HG03039 (cell line): ENCODE results near the gene HES3.
"Not testable (repeated sequence)": the region's sequence is repeated elsewhere in the genome, so short reads cannot be mapped to it uniquely, and the experiment has no call there.

ENCODE experiments used
- ATAC-seq: cut with Tn5 transposase; IDR thresholded peaks from one replicate; pipeline ENCODE4 v1.9.1; 2021; ENCODE audit warnings: mild to moderate bottlenecking, moderate library complexity; ENCODE audit not compliant: unreplicated experiment

HES3 gene

DNA sequence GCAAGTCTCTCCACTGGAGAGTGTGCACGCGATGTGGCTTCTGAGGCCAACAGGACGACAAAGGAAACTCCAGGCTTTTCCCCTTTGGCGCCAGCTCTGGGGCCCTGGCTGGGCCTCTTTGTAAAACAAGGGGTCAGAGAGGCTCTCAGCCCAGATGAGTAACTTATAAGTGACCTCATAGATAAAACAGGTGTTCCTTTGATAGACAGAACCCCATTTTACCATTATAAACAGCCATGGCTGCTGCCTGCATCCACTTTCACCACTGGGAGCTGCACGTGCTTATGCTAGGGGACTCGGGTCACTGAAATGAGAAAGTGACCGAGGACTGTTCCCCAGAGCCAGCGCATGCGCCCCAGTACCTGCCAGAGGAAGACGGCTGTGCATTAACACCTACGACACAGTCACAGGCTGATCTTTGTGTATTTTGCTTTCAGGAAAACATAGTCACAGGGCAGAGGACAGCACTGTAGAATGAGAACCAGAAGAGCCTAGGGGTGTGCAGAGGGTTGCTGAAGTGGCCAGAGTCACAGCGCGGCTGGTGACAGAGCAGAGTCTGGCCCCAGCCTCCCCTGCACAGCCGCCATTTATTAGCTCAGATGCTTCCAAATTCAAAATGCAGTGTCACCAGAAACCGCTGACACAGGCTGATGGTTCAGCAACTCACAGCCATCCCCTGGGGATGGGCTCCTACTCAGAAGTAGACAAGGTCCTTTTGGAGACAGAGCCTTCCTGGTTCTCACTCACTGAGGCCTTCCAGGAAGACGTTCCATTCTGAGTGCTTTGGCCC lies 25.4 kb upstream of the HES3 start:
- no peak for ATAC-seq

DNA sequence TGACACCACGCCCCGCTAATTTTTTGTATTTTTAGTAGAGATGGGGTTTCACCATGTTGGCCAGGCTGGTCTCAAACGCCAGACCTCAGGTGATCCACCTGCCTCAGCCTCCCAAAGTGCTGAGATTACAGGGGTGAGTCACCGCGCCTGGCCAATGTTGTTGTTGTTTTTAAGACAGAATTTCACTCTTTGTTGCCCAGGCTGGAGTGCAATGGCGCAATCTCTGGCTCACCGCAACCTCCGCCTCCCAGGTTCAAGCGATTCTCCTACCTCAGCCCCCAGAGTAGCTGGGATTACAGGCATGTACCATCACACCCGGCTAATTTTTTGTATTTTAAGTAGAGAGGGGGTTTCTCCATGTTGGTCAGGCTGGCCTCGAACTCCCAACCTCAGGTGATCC lies 24.3 kb upstream of the HES3 start:
- not testable (repeated sequence) for ATAC-seq

DNA sequence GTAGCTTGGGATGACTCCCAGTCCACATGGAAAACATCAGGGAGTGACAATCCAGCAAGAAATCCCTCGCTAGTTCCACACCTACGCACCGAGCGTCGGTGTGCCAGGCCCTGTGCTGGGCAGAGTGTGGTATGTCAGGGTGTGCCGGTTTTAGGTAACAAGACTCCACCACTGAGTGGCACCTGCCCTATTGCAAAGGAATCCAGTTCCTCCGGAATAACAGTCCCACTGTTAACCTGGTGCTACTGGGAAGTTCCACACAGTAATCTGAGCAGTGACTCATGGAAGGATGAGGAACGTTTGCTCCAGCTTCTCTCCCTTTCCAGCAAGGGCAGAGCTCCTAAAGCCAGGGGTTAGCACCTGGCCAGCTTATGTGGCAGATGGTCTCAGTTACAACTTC lies 23.7 kb upstream of the HES3 start:
- ATAC-seq, result no peak

DNA sequence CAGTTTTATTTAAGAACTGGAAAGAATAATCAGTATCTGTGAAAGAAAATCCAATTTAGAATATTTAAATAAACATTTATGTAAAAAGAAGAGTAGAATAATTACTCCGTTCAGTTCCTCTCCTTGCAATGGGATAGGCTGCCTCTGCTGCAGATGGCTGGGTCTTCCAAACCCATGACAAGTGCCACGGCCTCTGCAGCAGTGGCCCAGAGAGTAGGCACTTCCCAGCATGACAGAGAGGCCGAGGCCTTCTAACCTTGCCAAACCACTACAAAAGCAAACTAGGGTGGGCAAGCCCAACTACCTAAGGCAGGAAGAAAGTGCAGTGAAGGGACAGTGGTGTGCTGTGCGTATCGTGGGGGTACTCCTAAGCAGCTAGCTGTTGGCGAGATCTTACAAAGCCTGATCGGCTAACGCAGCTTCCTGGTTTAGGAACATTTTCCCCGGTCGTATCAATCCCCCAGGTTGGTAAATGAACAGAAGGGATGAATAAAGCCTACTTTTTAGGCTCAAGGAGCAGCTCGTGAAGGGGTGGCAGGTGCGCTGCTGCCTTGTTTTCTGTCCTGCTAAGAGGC lies 22.7 kb upstream of the HES3 start:
- ATAC-seq, result no peak

DNA sequence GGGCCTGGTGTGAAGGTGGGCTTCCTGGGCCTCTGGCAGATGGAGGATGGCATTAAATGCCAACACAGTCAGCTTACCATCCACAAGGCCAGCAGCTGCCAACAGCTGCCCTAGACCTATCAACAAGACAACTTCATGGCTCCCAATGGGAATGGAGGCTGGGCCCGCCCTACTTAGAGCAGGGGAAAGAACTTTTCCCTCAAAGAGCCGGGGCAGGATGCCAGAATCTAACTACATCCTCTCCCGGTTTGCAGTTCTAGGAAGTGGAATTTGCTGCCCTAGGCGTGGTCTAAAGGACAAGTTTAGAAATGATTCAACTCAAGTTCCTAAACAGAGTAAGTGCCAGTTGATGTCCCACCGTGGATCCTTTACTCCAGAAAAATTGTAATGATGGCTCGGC lies 21.3 kb upstream of the HES3 start:
- no peak for ATAC-seq

DNA sequence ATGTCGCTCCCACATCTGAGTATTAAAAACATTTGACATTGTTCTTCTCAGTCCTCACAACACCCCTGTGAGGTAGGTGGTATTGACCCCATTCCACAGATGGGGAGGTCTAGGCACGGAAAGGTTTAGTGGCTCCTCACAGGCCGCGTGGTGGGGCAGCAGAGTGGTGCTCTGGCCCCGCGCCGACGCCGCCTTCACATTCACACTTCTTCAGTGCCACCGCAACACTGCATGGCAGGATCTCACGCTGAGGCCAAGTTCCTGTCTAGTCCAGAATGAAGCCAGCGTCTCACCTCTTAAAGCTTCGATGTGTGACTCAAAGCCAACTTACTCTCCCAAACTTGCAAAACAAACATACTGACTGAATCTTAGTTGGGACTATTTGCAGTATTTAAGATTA lies 20.4 kb upstream of the HES3 start:
- no peak for ATAC-seq

DNA sequence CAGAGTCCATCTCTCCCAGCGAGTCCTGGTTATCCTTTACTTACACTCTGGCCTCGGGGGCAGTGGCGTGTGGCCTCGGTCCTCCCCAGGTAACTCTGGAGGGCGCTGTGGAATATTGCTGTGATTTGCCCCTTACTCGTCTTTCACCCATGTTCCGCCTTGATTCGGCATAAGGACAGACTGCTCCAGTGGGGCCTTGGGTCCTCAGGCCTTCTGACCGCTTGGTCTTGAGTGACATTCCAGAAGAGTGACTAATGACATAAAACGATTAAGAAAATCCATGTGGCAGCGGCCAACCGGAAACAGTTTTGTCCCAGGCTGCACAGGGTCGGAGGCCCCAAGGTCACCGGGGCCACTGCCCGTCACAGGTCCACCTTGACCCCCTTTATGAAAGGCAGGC lies 19.3 kb upstream of the HES3 start:
- no peak for ATAC-seq

DNA sequence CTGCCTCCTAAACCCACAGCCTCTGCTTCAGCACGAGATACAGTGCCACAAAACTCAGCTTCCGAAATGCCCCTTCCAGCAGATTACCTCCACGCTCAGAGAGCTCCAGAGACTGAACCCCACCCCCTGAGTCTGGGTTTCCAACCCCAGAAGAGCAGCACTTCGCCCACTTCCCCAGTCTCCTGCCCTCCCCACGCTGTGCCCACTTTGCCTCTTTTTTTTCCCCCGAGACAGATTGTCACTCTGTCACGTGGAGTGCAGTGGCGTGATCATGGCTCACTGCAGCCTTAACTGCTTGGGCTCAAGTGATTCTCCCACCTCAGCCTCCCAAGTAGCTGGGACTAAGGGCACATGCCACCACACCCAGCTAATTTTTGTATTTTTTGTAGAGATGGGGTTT lies 18.3 kb upstream of the HES3 start:
- no peak for ATAC-seq

DNA sequence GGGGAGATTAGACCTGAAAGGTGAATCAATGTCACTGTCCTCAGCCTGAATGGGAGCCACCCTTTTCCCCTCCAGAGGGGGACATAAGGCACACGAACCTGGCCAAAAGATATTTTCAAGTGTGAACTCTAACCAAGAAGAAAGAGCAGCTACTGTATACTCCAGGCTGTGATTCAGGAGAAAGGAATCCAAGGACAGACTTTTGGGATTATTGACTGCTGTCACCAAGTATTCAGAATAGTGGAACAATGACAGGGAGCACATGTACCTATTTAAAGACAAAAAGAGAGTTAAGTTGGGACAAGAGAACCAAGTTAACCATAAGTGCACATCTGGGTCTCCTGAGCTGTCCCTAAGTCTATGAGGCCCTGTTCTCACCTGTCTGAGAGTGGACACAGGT lies 10.6 kb upstream of the HES3 start:
- ATAC-seq, result no peak

DNA sequence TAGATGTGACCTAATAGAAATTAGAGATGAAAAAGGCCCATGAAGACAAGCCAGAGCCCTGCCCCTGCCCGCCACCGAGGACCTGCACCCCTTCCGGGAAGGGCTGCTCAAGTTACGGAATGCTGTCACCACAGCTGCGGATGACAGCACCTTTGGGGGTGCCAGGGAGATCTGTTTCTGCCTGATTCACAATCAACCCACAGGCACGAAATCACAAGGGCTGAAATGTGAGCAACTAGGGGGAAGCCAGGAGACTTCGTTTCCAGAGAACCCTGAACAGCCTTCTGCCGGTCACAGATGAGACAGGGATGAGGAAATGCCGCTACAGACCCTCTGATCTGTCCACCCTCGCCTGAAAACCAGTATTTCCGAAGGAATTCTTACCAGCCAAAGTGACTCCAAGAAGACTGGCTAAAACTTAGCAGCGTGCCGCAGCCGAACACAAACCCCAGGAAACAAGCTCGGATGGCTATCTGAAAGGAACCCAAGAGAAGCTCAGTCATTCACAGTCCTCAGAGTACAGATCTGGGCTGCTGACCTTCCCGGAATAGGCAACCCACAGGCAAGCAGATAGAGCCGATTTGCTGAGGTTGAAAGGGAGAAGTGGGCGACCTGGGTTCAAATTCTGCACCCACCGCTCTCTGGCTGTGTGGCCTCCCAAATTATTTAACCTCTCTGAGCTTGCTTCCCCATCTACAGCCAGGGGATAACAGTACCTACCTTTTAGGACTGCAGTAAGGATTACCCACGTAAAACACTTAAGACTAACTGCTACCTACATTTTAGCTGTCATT lies 9.3 kb upstream of the HES3 start:
- ATAC-seq, result no peak

DNA sequence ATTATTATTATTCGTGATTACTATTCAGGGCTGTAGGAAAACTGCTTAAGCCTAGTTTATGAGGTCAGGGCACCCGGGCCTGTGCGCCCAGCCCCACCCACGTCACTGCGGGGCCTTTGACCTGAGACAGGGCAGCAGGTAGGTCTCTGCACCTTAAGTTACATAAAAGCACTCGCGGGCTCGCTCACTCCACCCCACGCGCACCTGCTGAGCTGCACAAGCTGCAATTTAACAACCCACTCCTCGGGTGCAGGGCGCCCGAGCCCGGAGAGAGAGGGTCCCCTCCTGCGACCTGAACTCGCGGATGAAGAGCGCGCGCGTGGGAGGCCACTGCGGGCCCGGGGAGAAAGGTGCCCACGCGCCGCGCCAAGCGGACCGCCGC lies 8.7 kb upstream of the HES3 start:
- ATAC-seq, result no peak

DNA sequence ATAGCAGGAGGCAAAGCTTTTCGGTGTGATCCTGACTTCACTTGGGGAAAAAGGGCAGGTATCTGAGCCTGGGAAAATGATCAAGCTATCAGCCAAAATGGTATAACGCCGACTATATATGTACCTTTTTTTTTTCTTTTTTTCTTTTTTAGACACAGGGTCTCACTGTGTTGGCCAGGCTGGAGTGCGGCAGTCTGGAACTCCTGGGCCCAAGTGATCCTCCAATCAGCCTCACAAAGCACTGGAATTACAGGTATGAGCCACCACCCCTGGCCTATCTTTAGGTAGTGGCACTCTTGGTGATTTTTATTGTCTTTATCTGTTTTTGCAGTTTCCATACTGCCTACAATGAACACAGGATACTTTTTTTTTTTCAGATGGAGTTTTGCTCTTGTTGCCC lies 6.9 kb upstream of the HES3 start:
- no peak for ATAC-seq

DNA sequence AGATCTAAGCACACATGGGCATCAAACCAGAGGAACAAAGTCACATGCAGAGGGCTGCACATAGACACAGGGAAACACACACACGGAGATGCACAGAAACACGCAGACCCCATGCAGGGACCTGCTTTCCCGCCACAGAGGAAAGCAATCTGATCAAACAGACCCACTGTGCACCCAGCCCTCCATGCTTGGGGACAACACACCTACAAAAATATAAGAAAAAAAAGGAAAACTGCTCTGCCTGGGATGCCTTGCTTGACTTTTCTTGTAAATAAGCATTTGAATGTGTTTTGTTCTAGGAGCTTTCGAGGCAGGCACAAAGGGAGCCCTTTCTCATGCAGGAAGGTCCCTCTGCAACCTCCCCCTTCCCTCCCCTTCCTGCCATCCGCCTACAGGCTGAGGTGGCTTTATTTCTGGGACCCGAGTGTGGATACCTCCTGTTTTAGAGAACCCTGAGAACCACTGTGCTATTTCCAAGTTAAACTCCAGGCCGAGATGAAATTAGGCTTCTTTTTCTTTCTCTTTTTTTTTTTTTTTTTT lies 4.7 kb upstream of the HES3 start:
- no peak for ATAC-seq

DNA sequence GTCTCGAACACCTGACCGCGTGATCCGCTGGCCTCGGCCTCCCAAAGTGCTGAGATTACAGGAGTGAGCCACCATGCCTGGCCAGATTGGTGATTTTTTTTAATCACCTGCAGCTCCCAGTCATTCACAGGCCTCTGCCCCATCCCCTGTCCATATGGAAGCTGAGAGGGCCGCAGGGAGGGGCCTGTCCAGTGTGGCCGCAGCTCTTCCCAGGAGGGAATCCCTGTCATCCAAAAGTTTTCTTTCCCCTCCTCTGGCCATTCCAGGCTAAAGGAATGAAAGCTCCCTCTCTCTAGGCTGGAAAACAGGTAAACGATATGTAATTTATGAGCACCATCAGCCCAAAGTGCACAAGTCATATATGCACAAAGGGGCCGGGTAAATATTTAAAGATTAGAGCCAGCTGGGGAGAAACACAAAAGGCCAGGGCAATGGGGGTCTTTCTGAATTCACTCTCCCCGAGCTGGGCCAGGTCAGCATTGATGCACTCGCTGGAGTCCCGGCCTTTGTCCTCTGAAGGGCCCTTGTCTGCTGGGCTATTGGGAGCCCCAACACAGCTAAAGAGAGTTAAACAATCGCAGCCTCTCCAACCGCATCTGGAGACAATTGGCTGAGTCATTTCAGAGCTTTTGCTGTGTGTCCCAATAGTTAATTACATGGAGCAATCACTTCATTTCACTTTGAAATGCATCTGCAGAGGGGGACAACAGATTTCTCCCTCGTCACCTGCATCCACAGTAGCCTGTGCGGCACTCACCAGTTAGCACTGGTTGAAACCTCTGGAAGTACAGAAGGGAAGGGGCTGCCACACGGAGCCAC lies 3.8 kb upstream of the HES3 start:
- no peak for ATAC-seq

DNA sequence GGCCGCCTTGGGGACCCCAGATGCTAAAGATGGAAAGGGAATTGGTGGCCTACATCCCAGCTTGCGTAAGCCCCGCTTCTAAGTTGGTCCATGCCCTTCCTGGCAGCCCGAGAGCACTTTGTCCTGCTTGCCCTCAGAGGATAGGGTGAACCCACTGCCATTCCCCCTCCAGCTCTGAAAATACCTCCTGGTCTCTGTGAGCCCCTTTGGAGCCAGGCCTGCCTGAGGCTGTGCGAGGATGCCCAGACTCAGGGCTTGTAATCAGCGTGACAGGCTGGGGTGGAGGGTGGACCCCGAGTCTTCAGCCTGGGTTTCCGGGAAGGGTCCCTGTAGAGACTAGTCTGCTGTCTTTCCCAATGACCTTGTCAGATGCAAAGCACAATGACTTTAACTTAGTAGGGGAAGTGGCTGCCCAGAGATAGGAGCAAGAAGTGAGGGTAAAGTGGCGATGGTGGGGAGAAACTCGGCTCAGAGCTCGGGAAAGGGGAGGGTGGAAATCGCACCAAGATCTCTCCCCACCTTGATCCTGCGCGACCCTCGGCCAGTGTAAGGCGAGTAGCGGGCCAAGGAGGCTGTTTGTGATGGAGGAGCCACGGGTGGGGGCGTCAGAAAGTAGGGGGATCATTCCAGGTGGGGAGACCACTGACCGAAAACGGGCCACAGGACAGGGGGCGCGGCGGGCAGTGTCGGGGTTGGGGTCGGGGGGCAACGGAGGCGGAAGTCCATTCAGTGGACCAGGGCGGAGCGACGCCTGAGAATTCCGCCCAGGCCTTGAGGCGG lies 2.7 kb upstream of the HES3 start:
- no peak for ATAC-seq

DNA sequence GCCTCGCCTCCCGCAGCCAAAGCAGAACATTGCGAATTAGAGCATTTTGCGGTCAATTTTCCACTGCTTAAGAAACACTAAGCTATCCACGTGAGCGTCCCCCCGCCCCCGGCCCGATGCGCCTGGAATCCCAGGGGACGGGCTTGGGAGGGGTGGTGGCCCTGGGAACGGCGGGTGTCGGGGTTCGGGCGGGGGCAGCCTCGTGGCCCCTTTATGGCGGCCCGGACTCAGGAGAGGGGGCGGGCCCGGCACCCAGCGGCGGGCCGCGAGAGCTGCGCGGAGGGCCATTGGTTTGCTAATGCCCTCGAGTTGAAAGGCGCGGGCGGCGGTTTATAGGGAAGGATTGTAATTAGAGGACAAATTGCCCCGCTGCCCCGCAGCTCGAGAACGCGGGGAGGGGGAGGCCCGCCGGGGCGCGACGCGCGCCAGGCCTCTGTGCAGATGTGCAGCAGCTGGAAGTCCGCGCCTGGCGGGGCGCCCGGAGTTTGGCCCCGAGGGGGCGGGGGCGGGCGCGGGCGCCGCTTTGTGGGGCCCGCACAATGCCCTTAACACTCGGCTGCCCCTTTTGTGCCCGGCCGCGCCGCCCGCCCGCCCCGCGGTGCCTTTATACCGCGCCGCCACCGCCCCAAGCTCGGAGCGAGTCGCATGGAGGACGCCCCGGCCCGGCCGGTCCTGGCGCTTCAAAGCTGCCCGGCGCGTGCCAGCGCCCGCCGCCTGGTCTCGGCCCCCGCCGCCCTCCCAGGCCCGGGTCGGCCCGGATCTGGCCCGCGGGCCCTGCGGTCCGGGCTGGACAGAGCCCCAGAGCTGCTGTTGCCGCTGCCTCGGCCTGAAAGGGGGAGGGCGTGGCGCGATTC lies 1.9 kb upstream of the HES3 start:
- no peak for ATAC-seq

DNA sequence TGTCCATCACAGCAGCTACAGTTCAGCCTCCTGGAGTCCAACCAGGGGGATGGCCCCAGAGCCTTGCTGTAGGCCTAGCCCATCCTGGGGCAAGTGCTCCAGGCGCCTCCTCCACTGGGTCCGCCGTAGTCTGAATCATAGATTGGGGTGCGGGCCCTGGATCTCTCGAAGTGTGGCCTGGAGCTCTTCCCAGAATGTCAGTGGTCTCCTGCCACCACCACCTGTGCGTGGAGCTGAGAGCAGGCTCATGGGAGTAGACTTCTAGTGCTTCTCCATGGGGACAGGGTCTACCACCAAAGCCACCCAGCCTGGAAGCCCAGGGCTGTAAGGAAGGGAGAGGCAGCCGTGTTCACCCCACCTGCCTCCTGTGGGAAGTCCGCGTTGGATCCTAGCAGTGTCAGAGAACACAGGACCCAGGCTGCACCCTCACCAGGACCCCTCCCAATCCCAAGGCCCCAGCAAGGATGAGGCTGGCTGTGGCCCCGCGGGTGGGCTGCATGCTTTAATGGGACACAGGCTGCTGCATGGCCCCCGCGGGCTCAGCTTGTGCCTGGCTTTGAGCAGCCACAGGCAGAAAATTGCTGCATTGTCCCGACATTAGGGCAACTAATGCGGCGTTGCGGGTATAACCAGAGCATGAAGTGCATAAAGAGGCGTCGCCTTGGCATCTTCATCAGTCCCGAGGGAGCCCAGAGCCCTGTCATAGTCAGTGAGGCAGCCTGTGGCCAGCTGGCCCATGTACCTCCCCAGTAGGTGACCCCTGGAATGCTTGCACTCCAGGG lies 735 bp upstream of the HES3 start:
- no peak for ATAC-seq

DNA sequence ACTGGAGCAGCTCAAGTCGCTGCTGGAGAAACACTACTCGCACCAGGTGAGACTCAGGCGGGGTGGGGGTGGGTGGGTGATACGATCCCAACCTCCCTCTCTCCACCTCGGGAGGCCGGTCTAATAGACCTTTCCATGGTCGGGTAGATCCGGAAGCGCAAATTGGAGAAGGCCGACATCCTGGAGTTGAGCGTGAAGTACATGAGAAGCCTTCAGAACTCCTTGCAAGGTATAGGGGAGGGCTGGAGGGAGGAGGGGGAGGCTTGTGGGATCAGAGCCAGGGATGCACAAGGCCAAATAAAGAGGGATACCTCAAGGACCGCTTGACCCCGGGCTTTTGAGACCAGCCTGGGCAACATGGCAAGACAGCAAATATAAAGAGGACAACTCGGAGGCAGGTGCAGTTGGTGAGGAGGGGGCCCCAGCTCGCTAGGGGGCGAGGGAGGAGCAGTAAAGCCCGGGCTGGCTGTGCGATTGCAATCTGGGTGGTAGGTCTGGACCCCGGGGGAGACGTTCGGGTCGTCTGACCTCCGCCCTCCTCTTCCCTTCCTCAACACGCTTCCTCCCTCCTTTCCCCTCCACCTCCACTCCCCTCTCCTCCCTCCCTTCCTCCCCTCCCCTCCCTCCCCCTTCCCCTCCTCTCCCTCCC lies 546 bp downstream of the HES3 start:
- ATAC-seq, result no peak
